ENCODE results near the gene TRPC4AP.

Gene TRPC4AP

GRCh38 chr20:35002426-35003210 is 90.0 kb downstream of the TRPC4AP start:
- no peak overlapping the region for H3K4me3 ChIP-seq (ENCODE audit: low read length)
- DNase-seq (ENCODE audit: low read depth) = no peak
- TF ChIP-seq, protein P1, sequence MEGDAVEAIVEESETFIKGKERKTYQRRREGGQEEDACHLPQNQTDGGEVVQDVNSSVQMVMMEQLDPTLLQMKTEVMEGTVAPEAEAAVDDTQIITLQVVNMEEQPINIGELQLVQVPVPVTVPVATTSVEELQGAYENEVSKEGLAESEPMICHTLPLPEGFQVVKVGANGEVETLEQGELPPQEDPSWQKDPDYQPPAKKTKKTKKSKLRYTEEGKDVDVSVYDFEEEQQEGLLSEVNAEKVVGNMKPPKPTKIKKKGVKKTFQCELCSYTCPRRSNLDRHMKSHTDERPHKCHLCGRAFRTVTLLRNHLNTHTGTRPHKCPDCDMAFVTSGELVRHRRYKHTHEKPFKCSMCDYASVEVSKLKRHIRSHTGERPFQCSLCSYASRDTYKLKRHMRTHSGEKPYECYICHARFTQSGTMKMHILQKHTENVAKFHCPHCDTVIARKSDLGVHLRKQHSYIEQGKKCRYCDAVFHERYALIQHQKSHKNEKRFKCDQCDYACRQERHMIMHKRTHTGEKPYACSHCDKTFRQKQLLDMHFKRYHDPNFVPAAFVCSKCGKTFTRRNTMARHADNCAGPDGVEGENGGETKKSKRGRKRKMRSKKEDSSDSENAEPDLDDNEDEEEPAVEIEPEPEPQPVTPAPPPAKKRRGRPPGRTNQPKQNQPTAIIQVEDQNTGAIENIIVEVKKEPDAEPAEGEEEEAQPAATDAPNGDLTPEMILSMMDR (IDR thresholded peaks at IDR 0.05; ENCODE audit: insufficient read depth, low read depth, low read length, missing control alignments) = no peak

DNA sequence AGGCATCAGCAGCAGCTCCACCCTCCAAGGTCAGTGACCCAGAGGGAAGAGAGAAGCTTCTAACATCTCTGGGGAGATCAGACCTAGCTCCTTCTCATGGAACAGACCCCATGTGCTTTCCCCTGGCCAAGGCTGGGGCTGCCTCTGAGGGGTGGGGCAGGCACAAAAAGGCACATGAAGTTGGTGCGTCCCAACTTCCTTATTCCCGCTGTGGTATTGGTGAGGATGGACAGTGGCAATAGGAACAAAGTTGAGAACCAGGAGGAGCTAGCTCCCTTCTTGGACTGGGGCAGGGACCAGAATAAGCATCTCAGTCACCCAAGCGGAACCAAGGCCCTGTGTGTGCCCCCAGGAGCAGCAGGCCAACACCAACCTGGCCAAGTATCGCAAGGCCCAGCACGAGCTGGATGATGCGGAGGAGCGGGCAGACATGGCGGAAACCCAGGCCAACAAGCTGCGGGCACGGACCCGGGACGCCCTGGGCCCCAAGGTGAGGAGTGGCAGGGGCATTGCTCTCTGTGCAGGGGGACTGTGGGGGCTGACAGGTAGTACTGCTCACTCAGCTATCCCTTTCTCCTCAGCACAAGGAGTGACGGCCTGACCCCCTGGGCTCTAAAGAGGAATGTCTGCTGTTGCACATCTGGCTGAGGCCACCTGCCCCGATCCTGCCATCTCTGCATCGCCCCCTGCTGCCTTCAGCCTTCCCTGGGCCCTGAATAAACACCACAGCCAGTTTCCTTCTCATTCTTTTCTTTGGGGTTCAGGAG is 90.8 kb downstream of the TRPC4AP start:
- peak; percentile 21 for DNase-seq (ENCODE audit: low read depth)
- H3K4me3 ChIP-seq (ENCODE audit: low read length) = no peak overlapping the region
- TF ChIP-seq, protein P1 (IDR thresholded peaks at IDR 0.05; ENCODE audit: insufficient read depth, low read depth, low read length, missing control alignments) = peak; percentile 49

DNA sequence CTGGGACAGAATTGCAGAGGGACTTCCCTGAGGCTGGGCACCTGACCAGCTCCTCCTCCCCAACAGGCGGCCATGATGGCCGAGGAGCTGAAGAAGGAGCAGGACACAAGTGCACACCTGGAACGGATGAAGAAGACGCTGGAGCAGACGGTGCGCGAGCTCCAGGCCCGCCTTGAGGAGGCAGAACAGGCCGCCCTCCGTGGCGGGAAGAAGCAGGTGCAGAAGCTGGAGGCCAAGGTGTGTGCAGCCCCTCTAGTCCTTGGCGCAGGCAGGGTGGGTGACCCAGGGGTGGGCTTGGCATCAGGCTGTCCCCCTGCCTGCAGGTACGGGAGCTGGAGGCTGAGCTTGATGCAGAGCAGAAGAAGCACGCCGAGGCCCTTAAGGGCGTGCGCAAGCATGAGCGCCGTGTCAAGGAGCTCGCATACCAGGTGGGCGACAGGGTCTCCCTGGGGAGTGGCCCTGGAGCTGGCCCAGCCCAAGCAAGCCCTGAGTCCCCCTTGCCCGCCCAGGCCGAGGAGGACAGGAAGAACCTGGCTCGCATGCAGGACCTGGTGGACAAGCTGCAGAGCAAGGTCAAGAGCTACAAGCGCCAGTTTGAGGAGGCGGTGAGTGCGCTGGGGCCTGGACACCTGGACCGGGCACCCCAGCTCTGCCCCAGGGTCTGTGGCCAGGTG is 91.5 kb downstream of the TRPC4AP start:
- TF ChIP-seq, protein P1 (IDR thresholded peaks at IDR 0.05; ENCODE audit: insufficient read depth, low read depth, low read length, missing control alignments) = no peak
- no peak overlapping the region for H3K4me3 ChIP-seq (ENCODE audit: low read length)
- no peak for DNase-seq (ENCODE audit: low read depth)

DNA sequence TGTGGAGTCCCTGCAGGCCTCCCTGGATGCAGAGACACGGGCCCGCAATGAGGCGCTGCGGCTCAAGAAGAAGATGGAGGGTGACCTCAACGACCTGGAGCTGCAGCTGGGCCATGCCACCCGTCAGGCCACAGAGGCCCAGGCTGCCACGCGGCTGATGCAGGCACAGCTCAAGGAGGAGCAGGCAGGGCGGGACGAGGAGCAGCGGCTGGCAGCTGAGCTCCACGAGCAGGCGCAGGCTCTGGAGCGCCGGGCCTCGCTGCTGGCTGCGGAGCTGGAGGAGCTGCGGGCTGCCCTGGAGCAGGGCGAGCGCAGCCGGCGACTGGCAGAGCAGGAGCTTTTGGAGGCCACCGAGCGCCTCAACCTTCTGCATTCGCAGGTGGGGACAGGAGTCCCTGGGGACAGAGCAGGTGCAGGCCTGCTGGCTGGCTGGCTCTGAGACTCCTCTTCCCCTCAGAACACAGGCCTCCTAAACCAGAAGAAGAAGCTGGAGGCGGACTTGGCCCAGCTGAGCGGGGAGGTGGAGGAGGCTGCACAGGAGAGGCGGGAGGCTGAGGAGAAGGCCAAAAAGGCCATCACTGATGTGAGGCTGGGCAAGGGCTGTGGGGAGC is 92.2 kb downstream of the TRPC4AP start:
- no peak overlapping the region for H3K4me3 ChIP-seq (ENCODE audit: low read length)
- TF ChIP-seq, protein P1 (IDR thresholded peaks at IDR 0.05; ENCODE audit: insufficient read depth, low read depth, low read length, missing control alignments) = no peak
- DNase-seq (ENCODE audit: low read depth) = no peak

- TF ChIP-seq, protein P1 (IDR thresholded peaks at IDR 0.05; ENCODE audit: insufficient read depth, low read depth, low read length, missing control alignments) = no peak
- no peak for DNase-seq (ENCODE audit: low read depth)
- no peak overlapping the region for H3K4me3 ChIP-seq (ENCODE audit: low read length)
Measured at GRCh38 chr20:34999782-35000181, 92.8 kb downstream of the TRPC4AP start.

DNA sequence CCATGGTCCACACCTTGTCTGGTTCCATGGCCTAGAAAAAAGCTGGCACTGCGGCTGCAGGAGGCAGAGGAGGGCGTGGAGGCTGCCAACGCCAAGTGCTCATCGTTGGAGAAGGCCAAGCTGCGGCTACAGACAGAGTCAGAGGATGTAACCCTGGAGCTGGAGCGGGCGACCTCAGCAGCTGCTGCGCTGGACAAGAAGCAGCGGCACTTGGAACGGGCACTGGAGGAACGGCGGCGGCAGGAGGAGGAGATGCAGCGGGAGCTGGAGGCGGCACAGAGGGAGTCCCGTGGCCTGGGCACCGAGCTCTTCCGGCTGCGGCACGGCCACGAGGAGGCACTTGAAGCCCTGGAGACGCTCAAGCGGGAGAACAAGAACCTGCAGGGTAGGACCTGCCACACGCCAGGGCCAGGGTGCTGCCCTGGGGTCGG is 93.6 kb downstream of the TRPC4AP start:
- H3K4me3 ChIP-seq (ENCODE audit: low read length) = no peak overlapping the region
- DNase-seq (ENCODE audit: low read depth) = no peak
- TF ChIP-seq, protein P1 (IDR thresholded peaks at IDR 0.05; ENCODE audit: insufficient read depth, low read depth, low read length, missing control alignments) = no peak
